ENCODE data around the gene SOD3. TPM values are rescaled to one million over a fixed set of nuclear protein-coding genes. Genes with fewer than 3 reads are reported as not detected.

Gene SOD3
- total and polyA plus RNA-seq, 4 donors, result 35.7 to 101 (median 53.9) TPM

GRCh38 chr4:24795666-24796381 lies 451 bp downstream of the SOD3 start:
- H3K9me3 ChIP-seq (ENCODE audit: control insufficient read depth in 4 of 4, insufficient read depth in 3 of 4, low read length in 3 of 4), result peaks cover 0 to 7% (median 0%) of the 10 kb centered on the region in 4 donors
- DNase-seq (no peak), ATAC-seq (ENCODE audit: insufficient read depth, low FRiP score) (no peak)
- WGBS, 2 donors, result 43 to 57% methylated on average over 9 of the region's 9 CpGs
- no peak overlapping the region for H3K4me3 ChIP-seq
- TF ChIP-seq, protein P1, sequence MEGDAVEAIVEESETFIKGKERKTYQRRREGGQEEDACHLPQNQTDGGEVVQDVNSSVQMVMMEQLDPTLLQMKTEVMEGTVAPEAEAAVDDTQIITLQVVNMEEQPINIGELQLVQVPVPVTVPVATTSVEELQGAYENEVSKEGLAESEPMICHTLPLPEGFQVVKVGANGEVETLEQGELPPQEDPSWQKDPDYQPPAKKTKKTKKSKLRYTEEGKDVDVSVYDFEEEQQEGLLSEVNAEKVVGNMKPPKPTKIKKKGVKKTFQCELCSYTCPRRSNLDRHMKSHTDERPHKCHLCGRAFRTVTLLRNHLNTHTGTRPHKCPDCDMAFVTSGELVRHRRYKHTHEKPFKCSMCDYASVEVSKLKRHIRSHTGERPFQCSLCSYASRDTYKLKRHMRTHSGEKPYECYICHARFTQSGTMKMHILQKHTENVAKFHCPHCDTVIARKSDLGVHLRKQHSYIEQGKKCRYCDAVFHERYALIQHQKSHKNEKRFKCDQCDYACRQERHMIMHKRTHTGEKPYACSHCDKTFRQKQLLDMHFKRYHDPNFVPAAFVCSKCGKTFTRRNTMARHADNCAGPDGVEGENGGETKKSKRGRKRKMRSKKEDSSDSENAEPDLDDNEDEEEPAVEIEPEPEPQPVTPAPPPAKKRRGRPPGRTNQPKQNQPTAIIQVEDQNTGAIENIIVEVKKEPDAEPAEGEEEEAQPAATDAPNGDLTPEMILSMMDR (IDR thresholded peaks at IDR 0.05; ENCODE audit: control extremely low read depth, extremely low read depth), result no peak
- peaks cover 0 to 20% (median 0%) of the 10 kb centered on the region in 3 donors for H3K27me3 ChIP-seq (ENCODE audit: control insufficient read depth in 3 of 3, insufficient read depth in 3 of 3, low read length in 2 of 3)
- H3K9ac ChIP-seq (ENCODE audit: insufficient read depth in 1 of 2, low read length in 2 of 2), result peak overlapping the region in 1 of 2 donors; percentile 64
- H3K36me3 ChIP-seq (ENCODE audit: control insufficient read depth in 4 of 4, insufficient read depth in 4 of 4, low read length in 4 of 4), result no peaks in the 10 kb centered on the region
- H3K4me1 ChIP-seq (ENCODE audit: control insufficient read depth in 5 of 5, insufficient read depth in 5 of 5, low read length in 5 of 5), result peaks cover 0 to 25% (median 10%) of the 10 kb centered on the region in 5 donors
- peak overlapping the region; percentile 59 to 69 for H3K27ac ChIP-seq (ENCODE audit: low read depth in 1 of 2, low read length in 1 of 2)

DNA sequence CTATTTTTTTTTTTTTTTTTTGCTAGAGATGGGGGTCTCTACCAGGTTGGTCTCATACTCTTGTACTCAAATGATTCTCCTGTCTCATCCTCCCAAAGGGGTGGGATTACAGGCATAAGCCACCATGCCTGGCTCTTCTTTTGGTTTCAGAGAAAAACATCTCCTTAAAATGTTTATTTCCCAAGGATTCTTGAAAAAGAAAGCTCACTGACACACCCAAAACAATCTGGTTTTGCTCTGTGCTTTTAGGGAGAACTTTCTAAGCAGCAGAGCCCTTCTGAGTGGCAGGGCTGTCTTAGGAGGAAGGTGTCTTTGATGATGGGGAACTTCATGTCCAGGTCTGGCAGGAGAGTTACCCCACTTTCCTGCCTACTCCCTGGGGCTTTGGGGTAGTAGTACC lies 1.2 kb downstream of the SOD3 start:
- Histone ChIP-seq H3K4me3 (no peak overlapping the region), H3K36me3 (ENCODE audit: control insufficient read depth in 4 of 4, insufficient read depth in 4 of 4, low read length in 4 of 4) (no peaks in the 10 kb centered on the region), H3K4me1 (ENCODE audit: control insufficient read depth in 5 of 5, insufficient read depth in 5 of 5, low read length in 5 of 5) (peaks cover 0 to 33% (median 14%) of the 10 kb centered on the region in 5 donors), H3K9ac (ENCODE audit: insufficient read depth in 1 of 2, low read length in 2 of 2) (no peak overlapping the region), H3K9me3 (ENCODE audit: control insufficient read depth in 4 of 4, insufficient read depth in 3 of 4, low read length in 3 of 4) (peaks cover 0 to 7% (median 0%) of the 10 kb centered on the region in 4 donors), H3K27me3 (ENCODE audit: control insufficient read depth in 3 of 3, insufficient read depth in 3 of 3, low read length in 2 of 3) (peaks cover 0 to 27% (median 0%) of the 10 kb centered on the region in 3 donors), H3K27ac (ENCODE audit: low read depth in 1 of 2, low read length in 1 of 2) (no peak overlapping the region)
- no peak for ATAC-seq (ENCODE audit: insufficient read depth, low FRiP score)
- TF ChIP-seq, protein P1 (IDR thresholded peaks at IDR 0.05; ENCODE audit: control extremely low read depth, extremely low read depth), result no peak
- DNase-seq, result no peak

- WGBS, 2 donors, result 66 to 70% methylated on average over 5 of the region's 5 CpGs
- peaks cover 0 to 29% (median 0%) of the 10 kb centered on the region in 3 donors for H3K27me3 ChIP-seq (ENCODE audit: control insufficient read depth in 3 of 3, insufficient read depth in 3 of 3, low read length in 2 of 3)
These were observed 2.8 kb downstream of the SOD3 start for GRCh38 chr4:24798036-24798610.

More at GRCh38 chr4:24798036-24798610, 2.8 kb downstream of the SOD3 start:
- no peak overlapping the region for H3K9ac ChIP-seq (ENCODE audit: insufficient read depth in 1 of 2, low read length in 2 of 2)
- H3K27ac ChIP-seq (ENCODE audit: low read depth in 1 of 2, low read length in 1 of 2), result no peak overlapping the region
- no peaks in the 10 kb centered on the region for H3K36me3 ChIP-seq (ENCODE audit: control insufficient read depth in 4 of 4, insufficient read depth in 4 of 4, low read length in 4 of 4)
- TF ChIP-seq, protein P1 (IDR thresholded peaks at IDR 0.05; ENCODE audit: control extremely low read depth, extremely low read depth), result no peak
- H3K4me1 ChIP-seq (ENCODE audit: control insufficient read depth in 5 of 5, insufficient read depth in 5 of 5, low read length in 5 of 5), result peaks cover 0 to 48% (median 17%) of the 10 kb centered on the region in 5 donors
- peaks cover 0 to 7% (median 0%) of the 10 kb centered on the region in 4 donors for H3K9me3 ChIP-seq (ENCODE audit: control insufficient read depth in 4 of 4, insufficient read depth in 3 of 4, low read length in 3 of 4)
- no peak overlapping the region for H3K4me3 ChIP-seq
- DNase-seq (no peak), ATAC-seq (ENCODE audit: insufficient read depth, low FRiP score) (no peak)
